C4-2B (cell line): ENCODE results near the gene SETD1B.

Source experiments
- H3K27ac ChIP-seq: fragments of 450-650 bp; 2 replicates; pipeline ENCODE4 v1.5.1; 2017
- CTCF ChIP-seq: fragments of 450-650 bp; conservative IDR thresholded peaks from 2 replicates; pipeline ENCODE4 v1.5.1; 2017; ENCODE audit warnings: mild to moderate bottlenecking
- ZFX ChIP-seq: fragments of 450-650 bp; IDR thresholded peaks from 2 replicates; pipeline ENCODE4 v1.6.1; 2017

The SETD1B gene

GRCh38 chr12:121813951-121814350 lies 10.1 kb downstream of the SETD1B start:
- H3K27ac ChIP-seq, result peak overlapping the region; percentile 76
- TF ChIP-seq CTCF (no peak), ZFX (no peak)

GRCh38 chr12:121814429-121815119 lies 10.8 kb downstream of the SETD1B start:
- H3K27ac ChIP-seq, result no peak overlapping the region
- TF ChIP-seq ZFX (no peak), CTCF (no peak)

- TF ChIP-seq CTCF, result no peak
- TF ChIP-seq ZFX, result no peak
- no peak overlapping the region for H3K27ac ChIP-seq
These were observed 11.5 kb downstream of the SETD1B start for GRCh38 chr12:121815263-121815662.

GRCh38 chr12:121816925-121817647 lies 13.3 kb downstream of the SETD1B start:
- TF ChIP-seq ZFX (no peak), CTCF (no peak)
- H3K27ac ChIP-seq, result no peak overlapping the region

DNA sequence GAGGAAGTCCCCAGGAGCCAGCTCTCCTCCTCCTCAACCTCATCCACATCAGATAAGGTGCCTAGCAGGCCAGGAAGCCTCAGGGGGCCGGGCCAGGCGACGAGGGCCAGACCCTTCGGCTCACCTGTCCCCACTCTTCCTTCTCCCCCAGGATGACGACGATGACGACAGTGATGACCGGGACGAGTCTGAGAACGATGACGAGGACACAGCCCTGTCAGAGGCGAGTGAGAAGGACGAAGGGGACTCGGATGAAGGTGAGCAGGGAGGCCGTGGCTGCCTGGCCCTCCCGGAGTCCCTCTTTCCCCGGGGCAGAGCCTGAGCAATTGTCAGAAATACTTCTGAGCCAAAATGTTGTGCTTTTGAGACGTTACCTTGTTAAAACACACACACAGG lies 13.8 kb downstream of the SETD1B start:
- no peak overlapping the region for H3K27ac ChIP-seq
- TF ChIP-seq CTCF, result no peak
- TF ChIP-seq ZFX, result no peak

- TF ChIP-seq ZFX, result no peak
- no peak for TF ChIP-seq CTCF
- no peak overlapping the region for H3K27ac ChIP-seq
These were observed 15.6 kb downstream of the SETD1B start for GRCh38 chr12:121819212-121819949.

DNA sequence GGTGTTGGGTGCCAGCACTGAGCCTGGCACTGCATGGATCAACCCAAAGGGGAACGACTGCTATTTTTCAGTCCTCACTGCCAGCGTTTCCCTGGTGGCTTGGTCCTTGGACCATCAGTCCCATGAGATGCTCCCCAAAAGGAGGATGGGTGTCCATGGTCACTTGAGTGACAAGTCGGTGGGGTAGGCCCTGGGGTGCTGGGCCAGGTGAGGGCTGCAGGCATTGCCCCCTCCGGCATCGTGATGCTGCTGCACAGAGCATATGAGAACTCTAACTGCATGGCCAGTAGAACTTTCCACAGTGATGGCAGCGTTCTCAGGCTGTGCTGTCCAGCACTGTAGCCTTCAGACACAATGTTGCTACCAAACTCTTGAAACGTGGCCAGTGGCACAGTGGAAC lies 16.2 kb downstream of the SETD1B start:
- H3K27ac ChIP-seq, result no peak overlapping the region
- TF ChIP-seq ZFX (no peak), CTCF (no peak)
